ENCODE results near the gene SLC4A9.

GRCh38 chr5:140362875-140363630, 3.1 kb downstream of the SLC4A9 start:
- TF ChIP-seq CTCF (IDR thresholded peaks at IDR 0.05) = peak; percentile 48 to 98 (median 90)
- TF ChIP-seq POLR2A (IDR thresholded peaks at IDR 0.05) = no peak
